Activated CD8-positive, alpha-beta T cell treated with anti-CD3 and anti-CD28 coated beads, Interleukin-2, amount 10 ng/mL, durations not matched to agents 7 days and 5 days (primary cell): ENCODE results near the gene OR10V1. TPM values are rescaled to one million over a fixed set of nuclear protein-coding genes. Genes with fewer than 3 reads are reported as not detected.
A peak's percentile ranks its signal among the peaks of the same experiment; 100 is the strongest.

ENCODE experiments used
- ATAC-seq: fragments of 150-1000 bp; cut with Tn5 transposase; one replicate; pipeline ENCODE4 v1.10.0; 2021; ENCODE audit warnings: moderate library complexity
- CTCF ChIA-PET: fragments of 350-600 bp; sonication (Branson Sonifier 250); formaldehyde crosslinking; loops from one replicate; lab custom pipeline; 2021; ENCODE audit warnings: antibody characterized with exemption; lab: Charles Lee
- POLR2A ChIA-PET: fragments of 350-600 bp; sonication (Branson Sonifier 250); formaldehyde crosslinking; loops from one replicate; lab custom pipeline; 2021; ENCODE audit warnings: antibody characterized with exemption; lab: Charles Lee
- DNase-seq: peaks from one replicate; pipeline ENCODE4 v3.0.0-alpha.2; 2020
- H3K27ac Mint-ChIP-seq: one replicate; pipeline ENCODE4 v1.8.0; 2021; ENCODE audit warnings: mild to moderate bottlenecking, mixed read lengths
- H3K27me3 Mint-ChIP-seq: one replicate; pipeline ENCODE4 v1.8.0; 2021; ENCODE audit warnings: low read depth, mixed read lengths
- H3K36me3 Mint-ChIP-seq: one replicate; pipeline ENCODE4 v1.8.0; 2021; ENCODE audit warnings: low read depth, mixed read lengths
- H3K4me1 Mint-ChIP-seq: one replicate; pipeline ENCODE4 v1.8.0; 2021; ENCODE audit warnings: low read depth, mixed read lengths
- H3K4me3 Mint-ChIP-seq: one replicate; pipeline ENCODE4 v1.8.0; 2021; ENCODE audit warnings: mild to moderate bottlenecking, mixed read lengths
- H3K9me3 Mint-ChIP-seq: one replicate; pipeline ENCODE4 v1.8.0; 2022; ENCODE audit warnings: mixed read lengths; ENCODE audit not compliant: insufficient read depth
- total RNA-seq, 2 experiments: library from RNA; stranded (reverse); gene quantifications; one replicate each; pipeline ENCODE4 v1.2.3, GENCODE V29; 2021

Gene OR10V1
- not detected for total RNA-seq

GRCh38 chr11:59713745-59714144, at the start of gene OR10V1:
Gene OR10V1 (minus strand): TSS chr11:59713845. CDS start chr11:59713845, 0 bp downstream.
- ATAC-seq (no peak), DNase-seq (no peak)
- Mint-ChIP-seq H3K27me3 (peaks cover 30% of the 10 kb centered on the region), H3K27ac (no peak within 1 kb of the TSS), H3K4me3 (no peak within 1 kb of the TSS), H3K36me3 (no peaks in the 10 kb centered on the region), H3K9me3 (no peaks in the 10 kb centered on the region), H3K4me1 (no peaks in the 10 kb centered on the region)
- ChIA-PET POLR2A (no interaction called here), CTCF (no interaction called here)

- no peak for ATAC-seq
- H3K4me3 Mint-ChIP-seq, result no peak overlapping the region
- no peak overlapping the region for H3K27ac Mint-ChIP-seq
- no peaks in the 10 kb centered on the region for H3K9me3 Mint-ChIP-seq
- H3K36me3 Mint-ChIP-seq, result peaks cover 64% of the 10 kb centered on the region
- CTCF ChIA-PET, result interaction anchor here (0.8 kb wide), 1 partner anchor 40 kb away, joined by 3 read pairs; no protein-coding TSS in a partner anchor
- no peak for DNase-seq
- H3K4me1 Mint-ChIP-seq, result peaks cover 64% of the 10 kb centered on the region
- POLR2A ChIA-PET, result no interaction called here
- H3K27me3 Mint-ChIP-seq, result no peaks in the 10 kb centered on the region
Observed at GRCh38 chr11:59761993-59762392, 48.3 kb upstream of the OR10V1 start.

GRCh38 chr11:59760771-59761170, 47.1 kb upstream of the OR10V1 start:
- ATAC-seq, result no peak
- Mint-ChIP-seq H3K27ac (no peak overlapping the region), H3K9me3 (no peaks in the 10 kb centered on the region), H3K4me1 (peaks cover 73% of the 10 kb centered on the region), H3K4me3 (no peak overlapping the region), H3K36me3 (peaks cover 72% of the 10 kb centered on the region), H3K27me3 (no peaks in the 10 kb centered on the region)
- no peak for DNase-seq
- CTCF ChIA-PET, result no interaction called here
- POLR2A ChIA-PET, result no interaction called here

GRCh38 chr11:59759900-59760299, 46.3 kb upstream of the OR10V1 start:
- Mint-ChIP-seq H3K27me3 (no peaks in the 10 kb centered on the region), H3K36me3 (peaks cover 68% of the 10 kb centered on the region), H3K27ac (no peak overlapping the region), H3K9me3 (no peaks in the 10 kb centered on the region), H3K4me3 (no peak overlapping the region), H3K4me1 (peaks cover 73% of the 10 kb centered on the region)
- ChIA-PET POLR2A (no interaction called here), CTCF (interaction anchor here (1.1 to 1.4 kb wide), 5 partner anchors 11 to 618 kb away, joined by 3 to 8 read pairs (median 3); partner anchors contain the start of gene MRPL16)
- no peak for DNase-seq
- ATAC-seq, result no peak

- POLR2A ChIA-PET, result no interaction called here
Observed at GRCh38 chr11:59758401-59759037, 44.9 kb upstream of the OR10V1 start.

GRCh38 chr11:59756845-59757244, 43.2 kb upstream of the OR10V1 start:
- POLR2A ChIA-PET, result interaction anchor here (1.0 to 2.1 kb wide), 2 partner anchors 45 to 52 kb away, joined by 4 to 8 read pairs; no protein-coding TSS in a partner anchor
- Mint-ChIP-seq H3K9me3 (no peaks in the 10 kb centered on the region), H3K36me3 (peaks cover 46% of the 10 kb centered on the region), H3K27ac (peak overlapping the region; percentile 31), H3K27me3 (no peaks in the 10 kb centered on the region), H3K4me1 (peaks cover 58% of the 10 kb centered on the region), H3K4me3 (peak overlapping the region; percentile 92)
- CTCF ChIA-PET, result interaction anchor here (0.7 to 6.3 kb wide), 5 partner anchors 9 to 220 kb away, joined by 3 to 146 read pairs (median 55); partner anchors contain the start of gene MRPL16
- ATAC-seq (no peak), DNase-seq (no peak)

More at GRCh38 chr11:59758401-59759037, 44.9 kb upstream of the OR10V1 start:
- DNase-seq (no peak), ATAC-seq (no peak)
- peak overlapping the region; percentile 25 for H3K27ac Mint-ChIP-seq
- H3K9me3 Mint-ChIP-seq, result no peaks in the 10 kb centered on the region
- H3K4me3 Mint-ChIP-seq, result no peak overlapping the region
- H3K36me3 Mint-ChIP-seq, result peaks cover 62% of the 10 kb centered on the region
- CTCF ChIA-PET, result no interaction called here
- H3K4me1 Mint-ChIP-seq, result peaks cover 69% of the 10 kb centered on the region
- H3K27me3 Mint-ChIP-seq, result no peaks in the 10 kb centered on the region

- ATAC-seq, result no peak
- H3K27ac Mint-ChIP-seq, result peak overlapping the region; percentile 31
- H3K36me3 Mint-ChIP-seq, result peaks cover 43% of the 10 kb centered on the region
- H3K4me1 Mint-ChIP-seq, result peaks cover 55% of the 10 kb centered on the region
- ChIA-PET POLR2A (interaction anchor here (1.0 to 2.1 kb wide), 2 partner anchors 45 to 53 kb away, joined by 4 to 8 read pairs; no protein-coding TSS in a partner anchor), CTCF (interaction anchor here (0.5 to 6.3 kb wide), 7 partner anchors 10 to 585 kb away, joined by 3 to 146 read pairs (median 5); partner anchors contain the start of genes DTX4 and MRPL16)
- peak overlapping the region; percentile 92 for H3K4me3 Mint-ChIP-seq
- no peaks in the 10 kb centered on the region for H3K27me3 Mint-ChIP-seq
- no peaks in the 10 kb centered on the region for H3K9me3 Mint-ChIP-seq
- DNase-seq, result no peak
Observed at GRCh38 chr11:59756558-59756840, 42.9 kb upstream of the OR10V1 start.

GRCh38 chr11:59755701-59756557, 42.3 kb upstream of the OR10V1 start:
- Mint-ChIP-seq H3K36me3 (peaks cover 38% of the 10 kb centered on the region), H3K4me1 (peaks cover 49% of the 10 kb centered on the region), H3K27ac (peak overlapping the region; percentile 82), H3K9me3 (no peaks in the 10 kb centered on the region), H3K27me3 (no peaks in the 10 kb centered on the region), H3K4me3 (peak overlapping the region; percentile 92)
- DNase-seq (peak; percentile 66), ATAC-seq (peak; percentile 17)
- ChIA-PET CTCF (interaction anchor here (0.5 to 6.3 kb wide), 11 partner anchors 10 to 584 kb away, joined by 3 to 146 read pairs (median 5); partner anchors contain the start of genes DTX4, MRPL16 and PATL1), POLR2A (interaction anchor here (0.8 to 2.1 kb wide), 6 partner anchors 14 to 1178 kb away, joined by 3 to 8 read pairs (median 4); no protein-coding TSS in a partner anchor)

- peak; percentile 83 for DNase-seq
- POLR2A ChIA-PET, result interaction anchor here (0.7 to 2.1 kb wide), 11 partner anchors 11 to 1178 kb away, joined by 3 to 8 read pairs (median 4); no protein-coding TSS in a partner anchor
- CTCF ChIA-PET, result interaction anchor here (0.7 to 6.3 kb wide), 25 partner anchors 9 to 217 kb away, joined by 3 to 146 read pairs (median 5); partner anchors contain the start of genes MRPL16 and PATL1
- Mint-ChIP-seq H3K4me3 (peak within 1 kb of the TSS; percentile 98), H3K27ac (peak within 1 kb of the TSS; percentile 91), H3K9me3 (no peaks in the 10 kb centered on the region), H3K4me1 (peaks cover 42% of the 10 kb centered on the region), H3K36me3 (peaks cover 29% of the 10 kb centered on the region), H3K27me3 (peaks cover 3% of the 10 kb centered on the region)
- ATAC-seq, result peak; percentile 88
Observed at GRCh38 chr11:59754859-59755700, 41.4 kb upstream of the OR10V1 start, which contains the start of gene STX3. Gene STX3 (plus strand): TSS chr11:59755376. CDS start chr11:59755606, 230 bp downstream.

GRCh38 chr11:59754494-59754858, 40.8 kb upstream of the OR10V1 start:
- no peaks in the 10 kb centered on the region for H3K9me3 Mint-ChIP-seq
- peak overlapping the region; percentile 91 for H3K27ac Mint-ChIP-seq
- H3K36me3 Mint-ChIP-seq, result peaks cover 29% of the 10 kb centered on the region
- POLR2A ChIA-PET, result interaction anchor here (0.7 to 1.7 kb wide), 7 partner anchors 12 to 55 kb away, joined by 3 to 6 read pairs (median 4); no protein-coding TSS in a partner anchor
- peaks cover 40% of the 10 kb centered on the region for H3K4me1 Mint-ChIP-seq
- peak; percentile 47 for DNase-seq
- peak overlapping the region; percentile 98 for H3K4me3 Mint-ChIP-seq
- CTCF ChIA-PET, result interaction anchor here (0.7 to 6.3 kb wide), 24 partner anchors 9 to 217 kb away, joined by 3 to 146 read pairs (median 5); partner anchors contain the start of genes MRPL16 and PATL1
- ATAC-seq, result peak; percentile 31
- peaks cover 3% of the 10 kb centered on the region for H3K27me3 Mint-ChIP-seq
